CD14-positive monocyte (primary cell): ENCODE results near the gene OR6F1. TPM values are rescaled to one million over a fixed set of nuclear protein-coding genes. Genes with fewer than 3 reads are reported as not detected.

Experiments
- DNase-seq, 3 donors: peaks; one replicate each; pipeline ENCODE4 v3.0.0-alpha.2; 2011 to 2022
- H2AFZ ChIP-seq: 2 replicates; pipeline ENCODE4 v1.6.0; 2012; ENCODE audit warnings: mild to moderate bottlenecking, low read depth, low read length, inconsistent platforms; ENCODE audit not compliant: insufficient read depth, poor library complexity, severe bottlenecking
- H3K27ac ChIP-seq, 2 donors: 1 replicate in 1 of 2; 2 replicates in 1 of 2; pipeline ENCODE4 v1.5.1; 2012 to 2013; ENCODE audit warnings: low read length in 2 of 2, control low read depth in 1 of 2, inconsistent platforms in 1 of 2, low read depth in 1 of 2, mild to moderate bottlenecking in 1 of 2
- H3K27me3 ChIP-seq, 2 donors: one replicate each; pipeline versions ENCODE4 v1.6.0 to v1.6.1; 2011 to 2013; ENCODE audit warnings: low read length in 2 of 2; ENCODE audit not compliant: control insufficient read depth in 2 of 2, insufficient read depth in 2 of 2
- H3K36me3 ChIP-seq, 2 donors: replicated peaks in 1 of 2; 1 replicate in 1 of 2; 2 replicates in 1 of 2; pipeline versions ENCODE4 v1.5.1 to v1.6.1; 2012 to 2013; ENCODE audit warnings: low read length in 2 of 2, control low read depth in 1 of 2, inconsistent platforms in 1 of 2, mild to moderate bottlenecking in 1 of 2; ENCODE audit not compliant: insufficient read depth in 2 of 2, control insufficient read depth in 1 of 2
- H3K4me1 ChIP-seq, 2 donors: 1 replicate in 1 of 2; 2 replicates in 1 of 2; pipeline versions ENCODE4 v1.5.1 to v1.6.1; 2012 to 2013; ENCODE audit warnings: low read length in 2 of 2, control low read depth in 1 of 2, inconsistent platforms in 1 of 2, mild to moderate bottlenecking in 1 of 2, moderate library complexity in 1 of 2; ENCODE audit not compliant: insufficient read depth in 2 of 2, control insufficient read depth in 1 of 2
- H3K4me2 ChIP-seq: replicated peaks from 2 replicates; pipeline ENCODE3; 2012; ENCODE audit warnings: low read length, moderate library complexity, mild to moderate bottlenecking; ENCODE audit not compliant: poor library complexity, severe bottlenecking; ENCODE audit errors: extremely low read depth
- H3K4me3 ChIP-seq, 3 experiments: fragments of 200-600 bp in 1 of 3; sonication (generic) in 1 of 3; replicated peaks in 1 of 3; 1 replicate in 2 of 3; 2 replicates in 1 of 3; pipeline ENCODE4 v1.5.1; 2011 to 2013; ENCODE audit warnings: low read length in 3 of 3, mild to moderate bottlenecking in 3 of 3, control low read depth in 2 of 3, low read depth in 2 of 3, inconsistent platforms in 1 of 3, moderate library complexity in 1 of 3
- H3K79me2 ChIP-seq: 2 replicates; pipeline ENCODE4 v1.6.0; 2012; ENCODE audit warnings: mild to moderate bottlenecking, control low read depth, inconsistent platforms, low read length, moderate library complexity; ENCODE audit not compliant: insufficient read depth
- H3K9ac ChIP-seq: 2 replicates; pipeline ENCODE4 v1.6.0; 2017; ENCODE audit warnings: low read length, mild to moderate bottlenecking; ENCODE audit not compliant: insufficient read depth, poor library complexity, severe bottlenecking
- H3K9me3 ChIP-seq, 2 donors: replicated peaks in 1 of 2; 1 replicate in 1 of 2; 2 replicates in 1 of 2; pipeline versions ENCODE4 v1.5.1 to v1.6.1; 2012 to 2013; ENCODE audit warnings: low read length in 2 of 2, control low read depth in 1 of 2; ENCODE audit not compliant: control insufficient read depth in 1 of 2, insufficient read depth in 1 of 2
- H4K20me1 ChIP-seq: 2 replicates; pipeline ENCODE4 v1.6.0; 2012; ENCODE audit warnings: mild to moderate bottlenecking, low read length, control low read depth, moderate library complexity; ENCODE audit not compliant: insufficient read depth
- H3K27ac Mint-ChIP-seq, 7 donors: one replicate each; pipeline ENCODE4 v1.8.0; 2020; ENCODE audit warnings: mild to moderate bottlenecking in 7 of 7, mixed read lengths in 7 of 7, moderate library complexity in 6 of 7, inconsistent platforms in 2 of 7
- H3K27me3 Mint-ChIP-seq, 3 donors: one replicate each; pipeline ENCODE4 v1.8.0; 2021 to 2022; ENCODE audit warnings: low read depth in 3 of 3, mild to moderate bottlenecking in 3 of 3, mixed read lengths in 3 of 3, moderate library complexity in 3 of 3, inconsistent platforms in 1 of 3
- H3K36me3 Mint-ChIP-seq, 2 donors: one replicate each; pipeline ENCODE4 v1.8.0; 2020; ENCODE audit warnings: mixed read lengths in 2 of 2, inconsistent platforms in 1 of 2, mild to moderate bottlenecking in 1 of 2
- H3K4me1 Mint-ChIP-seq: one replicate; pipeline ENCODE4 v1.8.0; 2020; ENCODE audit warnings: mild to moderate bottlenecking, mixed read lengths
- H3K4me3 Mint-ChIP-seq, 2 donors: one replicate each; pipeline ENCODE4 v1.8.0; 2020; ENCODE audit warnings: mild to moderate bottlenecking in 2 of 2, mixed read lengths in 2 of 2, moderate library complexity in 1 of 2
- H3K9me3 Mint-ChIP-seq, 7 donors: one replicate each; pipeline ENCODE4 v1.8.0; 2020 to 2022; ENCODE audit warnings: mixed read lengths in 7 of 7, mild to moderate bottlenecking in 6 of 7, moderate library complexity in 6 of 7, inconsistent platforms in 2 of 7
- CTCF ChIP-seq: fragments of 200-600 bp; IDR thresholded peaks from one replicate; pipeline ENCODE4 v1.8.0; 2022; ENCODE audit warnings: antibody characterized with exemption, mild to moderate bottlenecking
- WGBS: methylation state at CpG from one replicate; pipeline ENCODE4 v1.1.5; 2013; ENCODE audit warnings: missing lambda C conversion rate; ENCODE audit not compliant: insufficient coverage; 5-methylcytosine and 5-hydroxymethylcytosine counted together
- intact Hi-C, 2 donors: fragments of 100-400 bp; cut with micrococcal nuclease; formaldehyde crosslinking; loops; one replicate each; pipeline versions ENCODE4 v1.15.0 to v1.15.1; 2023
- polyA plus RNA-seq, 3 donors: library from polyadenylated mRNA; depleted of rRNA in 1 of 3; unstranded in 2 of 3; stranded (reverse) in 1 of 3; fragments of 300-500 nt in 2 of 3; fragments of >200 nt in 1 of 3; fragmentation: Illumina TruSeq in 2 of 3; gene quantifications; 1 replicate in 2 of 3; 2 replicates in 1 of 3; pipeline ENCODE4 v1.2.3, GENCODE V29; 2012 to 2021

OR6F1 gene
- polyA plus RNA-seq, 3 donors: not detected

DNA sequence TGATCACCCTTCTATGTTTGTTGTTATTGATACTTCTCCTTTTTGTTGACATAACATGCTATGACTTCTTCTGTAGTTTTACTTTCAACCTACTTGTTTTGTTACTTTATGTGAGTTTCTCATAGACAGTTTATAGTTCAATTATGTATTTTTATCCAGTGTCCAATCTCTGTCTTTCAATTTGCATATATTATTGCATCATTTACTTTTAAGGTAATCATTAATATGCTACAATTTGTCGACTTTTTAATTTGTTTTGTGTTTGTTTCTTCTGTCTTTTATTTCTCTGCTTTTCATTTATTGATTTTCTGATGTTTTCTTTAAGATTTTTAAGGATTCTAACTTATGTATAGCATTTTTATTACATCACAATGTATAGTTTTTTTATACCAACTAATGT lies 47.2 kb downstream of the OR6F1 start:
- no peak for DNase-seq
- Mint-ChIP-seq H3K9me3 (peaks cover 0 to 8% (median 6%) of the 10 kb centered on the region in 7 donors), H3K4me1 (no peaks in the 10 kb centered on the region), H3K27me3 (no peaks in the 10 kb centered on the region), H3K4me3 (no peak overlapping the region), H3K36me3 (no peaks in the 10 kb centered on the region), H3K27ac (no peak overlapping the region)
- WGBS: no CpG with 5 or more reads among the region's 1 CpG
- H3K79me2 ChIP-seq: no peaks in the 10 kb centered on the region
- no peak overlapping the region for H3K9ac ChIP-seq
- intact Hi-C loops: no loop called here
- TF ChIP-seq CTCF: no peak
- H3K27ac ChIP-seq: no peak overlapping the region
- no peak overlapping the region for H3K4me2 ChIP-seq
- H3K4me1 ChIP-seq: no peaks in the 10 kb centered on the region
- peaks cover 0 to 5% of the 10 kb centered on the region in 2 donors for H3K9me3 ChIP-seq
- no peak overlapping the region for H3K4me3 ChIP-seq
- H2AFZ ChIP-seq: no peak overlapping the region
- H3K36me3 ChIP-seq: no peaks in the 10 kb centered on the region
- H4K20me1 ChIP-seq: no peaks in the 10 kb centered on the region
- H3K27me3 ChIP-seq: no peaks in the 10 kb centered on the region

Other genes with a start within 250 kb of the OR6F1 start
- gene OR2C3, start 180.2 kb downstream of the OR6F1 start, polyA plus RNA-seq: under 1 TPM in 1 of 3 donors, not detected in 2; 0.01 TPM
- gene GCSAML, start 167.5 kb downstream of the OR6F1 start, polyA plus RNA-seq: under 1 TPM in 1 of 3 donors, not detected in 2; 0.16 TPM
- not detected for gene OR2G2, start 128.3 kb downstream of the OR6F1 start, polyA plus RNA-seq
- gene OR2G3, start 111.1 kb downstream of the OR6F1 start, polyA plus RNA-seq: not detected
- not detected for gene OR13G1, start 36.9 kb downstream of the OR6F1 start, polyA plus RNA-seq
- not detected for gene OR14K1, start 22.0 kb upstream of the OR6F1 start, polyA plus RNA-seq
- gene OR14A2, start 31.5 kb upstream of the OR6F1 start, polyA plus RNA-seq: not detected
- not detected for gene OR1C1, start 43.9 kb upstream of the OR6F1 start, polyA plus RNA-seq
- not detected for gene OR14A16, start 107.5 kb upstream of the OR6F1 start, polyA plus RNA-seq
- not detected for gene OR11L1, start 125.2 kb upstream of the OR6F1 start, polyA plus RNA-seq
- under 1 TPM; 0.43 to 0.83 (median 0.68) TPM for gene TRIM58, start 140.5 kb upstream of the OR6F1 start, polyA plus RNA-seq
- gene OR2W3, start 178.9 kb upstream of the OR6F1 start, polyA plus RNA-seq: under 1 TPM in 2 of 3 donors, not detected in 1; 0.09 to 0.31 TPM
- not detected for gene OR2T8, start 203.6 kb upstream of the OR6F1 start, polyA plus RNA-seq
- not detected for gene OR2AJ1, start 208.2 kb upstream of the OR6F1 start, polyA plus RNA-seq
- gene OR2L8, start 232.2 kb upstream of the OR6F1 start, polyA plus RNA-seq: not detected
- not detected for gene OR2AK2, start 248.6 kb upstream of the OR6F1 start, polyA plus RNA-seq